HG03064 (cell line): ENCODE measurements around the gene GMDS.
"Not testable (repeated sequence)": the region's sequence is repeated elsewhere in the genome, so short reads cannot be mapped to it uniquely, and the experiment has no call there.

Experiments used
- ATAC-seq: cut with Tn5 transposase; IDR thresholded peaks from one replicate; pipeline ENCODE4 v1.9.1; 2021; ENCODE audit warnings: low read depth; ENCODE audit not compliant: unreplicated experiment

Gene GMDS

GRCh38 chr6:1767481-1768246 is 477.7 kb downstream of the GMDS start:
- no peak for ATAC-seq

- ATAC-seq = no peak
Measured at GRCh38 chr6:1766654-1767053, 478.8 kb downstream of the GMDS start.

- no peak for ATAC-seq
Measured at GRCh38 chr6:1765160-1765903, 480.1 kb downstream of the GMDS start.

- ATAC-seq = no peak
Measured at GRCh38 chr6:1764397-1764987, 480.9 kb downstream of the GMDS start.

- no peak for ATAC-seq
Measured at GRCh38 chr6:1763404-1763803, 482.0 kb downstream of the GMDS start.

- ATAC-seq = no peak
Measured at GRCh38 chr6:1762203-1762602, 483.2 kb downstream of the GMDS start.

- no peak for ATAC-seq
Measured at GRCh38 chr6:1761477-1761877, 483.9 kb downstream of the GMDS start.

- ATAC-seq = no peak
Measured at GRCh38 chr6:1760876-1761275, 484.5 kb downstream of the GMDS start.

- no peak for ATAC-seq
Measured at GRCh38 chr6:1759870-1760269, 485.5 kb downstream of the GMDS start.

GRCh38 chr6:1758076-1758679 is 487.2 kb downstream of the GMDS start:
- ATAC-seq = no peak

GRCh38 chr6:1757131-1757530 is 488.3 kb downstream of the GMDS start:
- no peak for ATAC-seq

- ATAC-seq = no peak
Measured at GRCh38 chr6:1756472-1757129, 488.8 kb downstream of the GMDS start.

- not testable (repeated sequence) for ATAC-seq
Measured at GRCh38 chr6:1751063-1751462, 494.3 kb downstream of the GMDS start.

- no peak for ATAC-seq
Measured at GRCh38 chr6:1749041-1749440, 496.4 kb downstream of the GMDS start.

GRCh38 chr6:1747531-1747930 is 497.9 kb downstream of the GMDS start:
- no peak for ATAC-seq

- ATAC-seq = no peak
Measured at GRCh38 chr6:1747003-1747402, 498.4 kb downstream of the GMDS start.

- ATAC-seq = no peak
Measured at GRCh38 chr6:1745814-1746213, 499.6 kb downstream of the GMDS start.

- ATAC-seq = no peak
Measured at GRCh38 chr6:1744543-1744942, 500.9 kb downstream of the GMDS start.

- peak; percentile 86 for ATAC-seq
Measured at GRCh38 chr6:1739680-1740079, 505.7 kb downstream of the GMDS start.

- peak; percentile 25 for ATAC-seq
Measured at GRCh38 chr6:1739220-1739619, 506.2 kb downstream of the GMDS start.
